MM.1S (cell line): Measurements from ENCODE around the gene RASGRP2.

Experiments used
- DNase-seq: peaks from one replicate; pipeline ENCODE4 v3.0.0-alpha.2; 2015
- H2AFZ ChIP-seq: fragments of 300-600 bp; sonication (generic); 2 replicates; pipeline ENCODE4 v1.6.0; 2016; ENCODE audit warnings: antibody characterized with exemption, low read length
- H3F3A ChIP-seq: fragments of 300-600 bp; sonication (generic); 2 replicates; pipeline ENCODE4 v1.6.1; 2016; ENCODE audit warnings: mild to moderate bottlenecking, antibody characterized with exemption, low read length, moderate library complexity, mixed read lengths; ENCODE audit not compliant: insufficient read depth
- H3K27ac ChIP-seq: fragments of 300-600 bp; sonication (generic); 2 replicates; pipeline ENCODE4 v1.5.1; 2016; ENCODE audit warnings: mild to moderate bottlenecking, low read length
- H3K27me3 ChIP-seq: fragments of 300-600 bp; sonication (generic); replicated peaks from 2 replicates; pipeline ENCODE4 v1.6.0; 2016; ENCODE audit warnings: low read length; ENCODE audit not compliant: insufficient read depth
- H3K36me3 ChIP-seq: fragments of 300-600 bp; sonication (generic); replicated peaks from 2 replicates; pipeline ENCODE4 v1.6.1; 2016; ENCODE audit warnings: mild to moderate bottlenecking, low read length, mixed read lengths; ENCODE audit not compliant: insufficient read depth
- H3K4me1 ChIP-seq: fragments of 300-600 bp; sonication (generic); 2 replicates; pipeline ENCODE4 v1.6.1; 2016; ENCODE audit warnings: low read length, mixed read lengths
- H3K4me2 ChIP-seq: fragments of 300-600 bp; sonication (generic); 2 replicates; pipeline ENCODE4 v1.6.0; 2016; ENCODE audit warnings: low read depth, low read length
- H3K4me3 ChIP-seq: fragments of 300-600 bp; sonication (generic); 2 replicates; pipeline ENCODE4 v1.5.1; 2016; ENCODE audit warnings: low read length, mixed read lengths
- H3K79me2 ChIP-seq: fragments of 300-600 bp; sonication (generic); 2 replicates; pipeline ENCODE4 v1.6.1; 2016; ENCODE audit warnings: mixed run types, low read length, mixed read lengths
- H3K9ac ChIP-seq: fragments of 300-600 bp; sonication (generic); 2 replicates; pipeline ENCODE4 v1.6.1; 2016; ENCODE audit warnings: low read length, mixed read lengths
- H3K9me2 ChIP-seq: fragments of 300-600 bp; sonication (generic); replicated peaks from 2 replicates; pipeline ENCODE4 v1.6.1; 2016; ENCODE audit warnings: mild to moderate bottlenecking, low read length, mixed read lengths; ENCODE audit not compliant: insufficient read depth
- H3K9me3 ChIP-seq: fragments of 300-600 bp; sonication (generic); replicated peaks from 2 replicates; pipeline ENCODE4 v1.6.1; 2016; ENCODE audit warnings: mild to moderate bottlenecking, low read length, mixed read lengths; ENCODE audit not compliant: insufficient read depth
- H4K20me1 ChIP-seq: fragments of 300-600 bp; sonication (generic); 2 replicates; pipeline ENCODE4 v1.6.1; 2016; ENCODE audit warnings: mild to moderate bottlenecking, low read length, moderate library complexity, mixed read lengths; ENCODE audit not compliant: insufficient read depth
- CTCF ChIP-seq: fragments of 300-600 bp; sonication (generic); IDR thresholded peaks from 2 replicates; pipeline ENCODE4 v1.5.1; 2016; ENCODE audit warnings: antibody characterized with exemption, low read length, mixed read lengths
- EZH2 ChIP-seq: fragments of 300-600 bp; sonication (generic); optimal IDR thresholded peaks from 2 replicates; pipeline ENCODE3; 2017; ENCODE audit warnings: low read depth, mild to moderate bottlenecking, antibody characterized with exemption, low read length, mixed read lengths
- EZH2phosphoT487 ChIP-seq: fragments of 300-600 bp; sonication (generic); IDR thresholded peaks from 2 replicates; pipeline ENCODE4 v1.6.1; 2018; ENCODE audit warnings: antibody characterized with exemption, low read length

Gene RASGRP2

DNA sequence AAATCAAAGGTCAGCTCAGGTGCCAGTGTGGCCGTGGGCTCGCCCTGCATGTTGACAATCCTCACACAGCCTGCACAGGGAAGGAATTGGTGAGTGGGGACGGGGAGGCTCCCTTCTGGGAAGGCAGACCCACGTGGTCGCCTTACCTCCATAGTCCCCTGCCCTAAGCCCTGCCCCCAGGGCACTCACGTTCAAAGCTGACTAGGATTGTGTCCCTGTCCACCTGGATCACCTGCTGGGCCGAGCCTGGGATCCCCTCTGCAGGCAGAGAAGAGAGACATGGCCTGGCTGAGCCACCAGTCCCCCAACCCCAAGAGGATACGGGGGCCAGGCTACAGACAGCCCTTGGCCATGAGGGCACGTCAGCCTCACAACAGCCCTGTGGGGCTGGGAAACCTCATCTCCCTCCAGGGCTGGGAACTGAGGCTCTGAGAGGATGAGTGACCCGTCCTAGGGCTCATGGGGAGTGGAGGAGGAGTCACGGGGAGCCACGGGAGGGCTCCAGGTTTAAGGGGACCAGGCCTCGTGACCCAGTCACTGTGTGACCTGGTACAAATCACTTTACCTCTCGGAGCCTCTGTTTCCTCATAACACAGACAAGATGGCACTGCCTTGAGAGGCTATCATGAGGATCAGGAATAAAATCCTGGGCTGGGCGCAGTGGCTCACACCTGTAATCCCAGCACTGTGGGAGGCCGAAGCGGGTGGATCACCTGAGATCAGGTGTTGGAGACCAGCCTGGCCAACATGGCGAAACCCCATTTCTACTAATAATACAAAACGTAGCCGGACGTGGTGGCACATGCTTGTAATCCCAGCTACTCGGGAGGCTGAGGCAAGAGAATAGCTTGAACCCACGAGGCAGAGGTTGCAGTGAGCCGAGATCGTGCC lies 46.5 kb upstream of the RASGRP2 start:
- no peaks in the 10 kb centered on the region for H3F3A ChIP-seq
- no peak overlapping the region for H2AFZ ChIP-seq
- H3K27me3 ChIP-seq, result no peaks in the 10 kb centered on the region
- no peaks in the 10 kb centered on the region for H3K9me2 ChIP-seq
- no peaks in the 10 kb centered on the region for H4K20me1 ChIP-seq
- no peak overlapping the region for H3K4me2 ChIP-seq
- no peak for TF ChIP-seq CTCF
- H3K79me2 ChIP-seq, result no peaks in the 10 kb centered on the region
- H3K9ac ChIP-seq, result no peak overlapping the region
- no peaks in the 10 kb centered on the region for H3K9me3 ChIP-seq
- DNase-seq, result no peak
- no peaks in the 10 kb centered on the region for H3K4me1 ChIP-seq
- no peaks in the 10 kb centered on the region for H3K36me3 ChIP-seq
- no peak overlapping the region for H3K27ac ChIP-seq
- no peak overlapping the region for H3K4me3 ChIP-seq

GRCh38 chr11:64789331-64790204 lies 45.6 kb upstream of the RASGRP2 start:
- DNase-seq, result no peak
- no peak overlapping the region for H3K4me3 ChIP-seq
- H3K27ac ChIP-seq, result no peak overlapping the region
- H3K9ac ChIP-seq, result no peak overlapping the region
- H3K4me2 ChIP-seq, result no peak overlapping the region
- H3K9me2 ChIP-seq, result no peaks in the 10 kb centered on the region
- H4K20me1 ChIP-seq, result no peaks in the 10 kb centered on the region
- H3K4me1 ChIP-seq, result no peaks in the 10 kb centered on the region
- no peaks in the 10 kb centered on the region for H3K27me3 ChIP-seq
- H3F3A ChIP-seq, result no peaks in the 10 kb centered on the region
- no peaks in the 10 kb centered on the region for H3K79me2 ChIP-seq
- H3K9me3 ChIP-seq, result no peaks in the 10 kb centered on the region
- TF ChIP-seq CTCF (no peak), EZH2phosphoT487 (no peak), EZH2 (no peak)
- H2AFZ ChIP-seq, result no peak overlapping the region
- H3K36me3 ChIP-seq, result no peaks in the 10 kb centered on the region

DNA sequence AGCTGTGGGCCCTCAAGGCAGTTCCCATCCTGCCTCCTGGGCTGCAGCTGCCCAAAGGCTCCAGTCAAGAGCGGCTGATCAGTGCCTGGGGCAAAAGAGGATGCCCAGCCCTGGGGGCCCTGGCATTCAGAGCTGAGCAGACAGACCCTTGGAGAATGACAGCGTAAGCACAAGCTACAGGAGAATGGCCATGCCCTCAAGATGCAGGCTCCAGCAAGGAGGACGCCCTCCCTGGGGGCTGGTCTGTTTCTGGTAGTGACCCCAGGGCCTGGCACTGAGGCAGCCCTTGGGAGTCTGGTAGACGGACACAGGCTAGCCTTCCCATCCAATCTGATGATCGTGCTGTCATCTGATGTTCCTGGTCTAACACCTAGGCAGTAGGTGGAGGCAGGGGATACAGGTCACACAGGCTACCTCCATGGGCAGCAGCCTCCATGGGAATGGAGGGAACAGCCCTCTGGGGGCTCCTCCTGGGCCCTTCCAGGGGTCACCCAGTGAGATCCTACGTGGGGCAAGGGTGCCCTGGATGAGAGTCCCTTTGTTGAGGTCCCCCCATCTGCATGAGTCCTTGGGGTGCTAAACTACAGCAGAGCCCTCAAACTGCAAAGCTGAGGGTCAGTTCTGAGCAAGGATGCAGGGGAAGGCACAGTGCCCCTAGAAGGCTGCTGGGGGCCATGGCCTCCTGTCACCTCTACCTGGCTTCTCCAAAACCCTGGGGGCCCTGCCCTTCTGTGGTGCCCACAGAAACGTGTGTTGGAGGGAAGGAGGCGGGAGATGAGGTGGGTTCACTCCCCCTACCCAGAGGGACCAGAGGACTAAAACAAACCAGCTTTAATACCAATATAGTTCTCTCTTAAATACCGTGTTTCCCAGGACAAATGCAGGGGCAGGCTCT lies 44.6 kb upstream of the RASGRP2 start:
- Histone ChIP-seq H3K9me2 (no peaks in the 10 kb centered on the region), H3K4me1 (no peaks in the 10 kb centered on the region), H3K79me2 (no peaks in the 10 kb centered on the region), H3K4me3 (no peak overlapping the region), H3K9me3 (no peaks in the 10 kb centered on the region), H3K27me3 (no peaks in the 10 kb centered on the region), H3K4me2 (no peak overlapping the region), H3K27ac (no peak overlapping the region), H2AFZ (no peak overlapping the region), H4K20me1 (no peaks in the 10 kb centered on the region), H3K9ac (no peak overlapping the region), H3K36me3 (no peaks in the 10 kb centered on the region), H3F3A (no peaks in the 10 kb centered on the region)
- TF ChIP-seq EZH2phosphoT487 (no peak), CTCF (no peak), EZH2 (no peak)
- DNase-seq, result no peak
